HepG2 (cell line): ENCODE measurements around the gene CMC1. TPM values are rescaled to one million over a fixed set of nuclear protein-coding genes. Genes with fewer than 3 reads are reported as not detected.

Experiments used
- ATAC-seq: fragments of 200-7000 bp; cut with Tn5 transposase; 3 replicates; pipeline ENCODE4 v1.9.1; 2020; ENCODE audit warnings: mild to moderate bottlenecking, moderate library complexity
- BruUV-seq: library from RNA; stranded (reverse); fragments of 400-500 nt; replicated peaks from 2 replicates; lab custom pipeline; 2021; lab: Mats Ljungman, UMichigan
- CTCF ChIA-PET: fragments of 300-600 bp; formaldehyde crosslinking; extraction: SDS; loops from one replicate; lab custom pipeline; 2021; ENCODE audit warnings: low total read pairs, inconsistent platforms, low intra/inter-chr PET ratio; lab: Yijun Ruan, JAX
- POLR2A ChIA-PET: fragments of 350-600 bp; sonication (Branson Sonifier 250); formaldehyde crosslinking; loops from one replicate; lab custom pipeline; 2020; ENCODE audit warnings: antibody characterized with exemption, inconsistent platforms; lab: Yijun Ruan, JAX
- DNase-seq: peaks from one replicate; pipeline ENCODE4 v3.0.0-alpha.2; 2015; ENCODE audit warnings: low spot score
- FAIRE-seq: peaks from 3 replicates; lab custom pipeline; 2011; peaks lifted over from hg19 to GRCh38; lab: Jason Lieb, UNC
- H2AFZ ChIP-seq: one replicate; pipeline ENCODE4 v1.6.1; 2011; ENCODE audit warnings: low read length, inconsistent platforms
- H3K27ac ChIP-seq: fragments of 300-600 bp; 3 replicates; pipeline ENCODE4 v1.8.0; 2011; ENCODE audit warnings: mixed run types, mild to moderate bottlenecking, mixed read lengths, low read length, inconsistent platforms; ENCODE audit not compliant: insufficient read depth; ENCODE audit errors: extremely low read length
- H3K27me3 ChIP-seq, 2 experiments: fragments of 200-600 bp in 1 of 2; 2 replicates in 1 of 2; 3 replicates in 1 of 2; pipeline versions ENCODE4 v1.6.0 to v1.8.0; 2011; ENCODE audit warnings: low read length in 2 of 2, mild to moderate bottlenecking in 2 of 2, moderate library complexity in 2 of 2, inconsistent platforms in 1 of 2; ENCODE audit not compliant: insufficient read depth in 2 of 2, control insufficient read depth in 1 of 2
- H3K36me3 ChIP-seq, 2 experiments: fragments of 200-600 bp in 1 of 2; replicated peaks in 1 of 2; 2 replicates in 1 of 2; 3 replicates in 1 of 2; pipeline versions ENCODE4 v1.5.1 to v1.8.0; 2011; ENCODE audit warnings: low read length in 2 of 2, inconsistent platforms in 1 of 2; ENCODE audit not compliant: insufficient read depth in 2 of 2, control insufficient read depth in 1 of 2
- H3K4me1 ChIP-seq: 2 replicates; pipeline ENCODE4 v1.5.1; 2012; ENCODE audit warnings: low read length, inconsistent platforms; ENCODE audit not compliant: insufficient read depth
- H3K4me2 ChIP-seq: 2 replicates; pipeline ENCODE4 v1.6.0; 2011; ENCODE audit warnings: low read depth, low read length, inconsistent platforms
- H3K4me3 ChIP-seq, 3 experiments: fragments of 200-600 bp in 1 of 3; sonication (generic), shearing (Covaris generic) in 1 of 3; replicated peaks in 1 of 3; 2 replicates each; pipeline ENCODE4 v1.5.1; 2011 to 2016; ENCODE audit warnings: low read length in 3 of 3, inconsistent platforms in 2 of 3, low read depth in 2 of 3, mild to moderate bottlenecking in 2 of 3, control low read depth in 1 of 3, mixed read lengths in 1 of 3; ENCODE audit not compliant: insufficient read depth in 1 of 3
- H3K79me2 ChIP-seq: one replicate; pipeline ENCODE4 v1.6.1; 2011; ENCODE audit warnings: low read length, inconsistent platforms; ENCODE audit not compliant: insufficient read depth
- H3K9ac ChIP-seq: 2 replicates; pipeline ENCODE4 v1.6.0; 2011; ENCODE audit warnings: mild to moderate bottlenecking, low read depth, low read length, inconsistent platforms; ENCODE audit not compliant: insufficient read depth
- H3K9me3 ChIP-seq: 2 replicates; pipeline ENCODE4 v1.5.1; 2012; ENCODE audit warnings: mild to moderate bottlenecking, low read length
- H4K20me1 ChIP-seq: 2 replicates; pipeline ENCODE4 v1.6.0; 2011; ENCODE audit warnings: inconsistent platforms, mild to moderate bottlenecking, low read length, moderate library complexity; ENCODE audit not compliant: insufficient read depth
- HMGXB4 ChIP-seq, 2 experiments: sonication (generic) in 1 of 2; formaldehyde crosslinking in 1 of 2; IDR thresholded peaks; 2 replicates each; pipeline versions ENCODE4 v1.4.0 to v1.6.1; 2018 to 2020; ENCODE audit warnings: missing genetic modification reagents in 2 of 2, borderline replicate concordance in 1 of 2, low read depth in 1 of 2, mild to moderate bottlenecking in 1 of 2, missing biosample characterization in 1 of 2
- HNF4A ChIP-seq: sonication (generic); formaldehyde crosslinking; IDR thresholded peaks from 2 replicates; pipeline ENCODE4 v1.4.0; 2020; ENCODE audit warnings: missing genetic modification reagents
- IKZF5 ChIP-seq: IDR thresholded peaks from 2 replicates; pipeline ENCODE4 v1.6.1; 2018; ENCODE audit warnings: missing genetic modification reagents, mild to moderate bottlenecking, missing compliant biosample characterization
- KDM1A ChIP-seq: IDR thresholded peaks from 2 replicates; pipeline ENCODE4 v1.6.1; 2016; ENCODE audit warnings: missing compliant biosample characterization
- NR2F2 ChIP-seq: IDR thresholded peaks from 2 replicates; pipeline ENCODE4 v1.6.1; 2012; ENCODE audit warnings: low read depth, inconsistent platforms, borderline replicate concordance
- SMARCC2 ChIP-seq: fragments of 450-650 bp; IDR thresholded peaks from 2 replicates; pipeline ENCODE4 v1.6.1; 2017; ENCODE audit warnings: antibody characterized with exemption, mild to moderate bottlenecking
- TEAD2 ChIP-seq: sonication (generic); formaldehyde crosslinking; IDR thresholded peaks from 2 replicates; pipeline ENCODE4 v1.9.0; 2021; ENCODE audit warnings: missing genetic modification reagents
- ZNF230 ChIP-seq: sonication (generic); formaldehyde crosslinking; IDR thresholded peaks from 2 replicates; pipeline ENCODE4 v1.4.0; 2020; ENCODE audit warnings: mild to moderate bottlenecking, missing genetic modification reagents
- ZNF672 ChIP-seq: sonication (generic); formaldehyde crosslinking; IDR thresholded peaks from 2 replicates; pipeline ENCODE4 v1.8.1; 2022; ENCODE audit warnings: missing genetic modification reagents
- WGBS: methylation state at CpG from one replicate; pipeline ENCODE4 v1.1.6; 2017; ENCODE audit warnings: low lambda C conversion rate; 5-methylcytosine and 5-hydroxymethylcytosine counted together
- in situ Hi-C: cut with HindIII; loops from 2 replicates; pipeline ENCODE4 v1.10.0; 2017; ENCODE audit warnings: low pct_unique_long_range_greater_than_20kb; ENCODE audit not compliant: extremely low pct_ligation_motif_present
- intact Hi-C: fragments of 100-400 bp; cut with micrococcal nuclease; formaldehyde crosslinking; loops from one replicate; pipeline ENCODE4 v1.10.0; 2022; ENCODE audit not compliant: unreplicated experiment
- polyA plus RNA-seq, 8 experiments: library from polyadenylated mRNA; depleted of rRNA in 3 of 8; stranded (reverse) in 7 of 8; unstranded in 1 of 8; fragments of >200 nt; fragmentation: Illumina TruSeq in 4 of 8; extraction: Trizol in 4 of 8; gene quantifications; 2 replicates each; pipeline versions ENCODE4 v1.2.1 to v1.2.3, GENCODE V29; 2011 to 2016; ENCODE audit warnings: low read depth in 4 of 8, missing spikeins in 1 of 8, mixed read lengths in 1 of 8; ENCODE audit not compliant: insufficient read depth in 1 of 8
- total RNA-seq, 5 experiments: library from RNA; depleted of rRNA; stranded (reverse); fragments of >200 nt; fragmentation: Illumina TruSeq; extraction: Trizol; gene quantifications; 2 replicates each; pipeline ENCODE4 v1.2.3, GENCODE V29; 2016; ENCODE audit warnings: low read depth in 1 of 5

Gene CMC1
- total and polyA plus RNA-seq, 2 of the 13 experiments (the other 11 are each of a cell fraction or from before 2014, with no cell fraction given), result 22.1 to 29.5 TPM

GRCh38 chr3:28279770-28280169, 38.4 kb downstream of the CMC1 start:
- WGBS, result 74% methylated on average over 4 of the region's 4 CpGs
- H3K79me2 ChIP-seq, result no peaks in the 10 kb centered on the region
- in situ Hi-C loops, result no loop called here

More at GRCh38 chr3:28279770-28280169, 38.4 kb downstream of the CMC1 start:
- Histone ChIP-seq H3K4me2 (no peak overlapping the region), H3K27me3 (no peaks in the 10 kb centered on the region; a peak in 1 of 5 replicates), H3K4me1 (no peaks in the 10 kb centered on the region), H3K9ac (no peak overlapping the region), H3K9me3 (no peaks in the 10 kb centered on the region), H3K4me3 (no peak overlapping the region), H2AFZ (no peak overlapping the region), H3K27ac (no peak overlapping the region), H4K20me1 (no peaks in the 10 kb centered on the region; the same call in 1 of the 2 replicates), H3K36me3 (peaks cover 2 to 8% of the 10 kb centered on the region in 2 experiments; a peak in 4 of 5 replicates)
- DNase-seq, result no peak
- intact Hi-C loops, result no loop called here
- CTCF ChIA-PET, result no interaction called here
- TF ChIP-seq ZNF230 (no peak), NR2F2 (no peak), ZNF672 (no peak), IKZF5 (CRISPR knock-in tag) (no peak), SMARCC2 (no peak), TEAD2 (CRISPR knock-in tag) (no peak), HNF4A (CRISPR knock-in tag) (no peak), KDM1A (no peak), HMGXB4 (CRISPR knock-in tag; IDR thresholded peaks at IDR 0.05; ENCODE audit: borderline replicate concordance in 1 of 2, low read depth in 1 of 2) (no peak)
- no TSS peak for BruUV-seq
- no peak for FAIRE-seq
- POLR2A ChIA-PET, result no interaction called here
- no peak for ATAC-seq
